ENCODE measurements around the gene ADAD2. TPM values are rescaled to one million over a fixed set of nuclear protein-coding genes. Genes with fewer than 3 reads are reported as not detected.

The ADAD2 gene
- total and polyA plus RNA-seq, 4 donors: 0.14 to 0.44 (median 0.33) TPM; not detected in 1

GRCh38 chr16:84207879-84208278, 16.9 kb downstream of the ADAD2 start (continued):
- TF ChIP-seq GABPA (IDR thresholded peaks at IDR 0.05 in 1 of 2, conservative IDR thresholded peaks at IDR 0.05 in 1 of 2) (no peak), HNF4A (conservative IDR thresholded peaks at IDR 0.05) (no peak)

- TF ChIP-seq RAD21 (IDR thresholded peaks at IDR 0.05) (no peak), HNF4A (conservative IDR thresholded peaks at IDR 0.05) (no peak), REST (IDR thresholded peaks at IDR 0.05) (no peak), YY1 (IDR thresholded peaks at IDR 0.05) (no peak), ZBTB33 (IDR thresholded peaks at IDR 0.05) (no peak), RXRA (IDR thresholded peaks at IDR 0.05) (no peak), FOXA1 (IDR thresholded peaks at IDR 0.05) (no peak), ATF3 (IDR thresholded peaks at IDR 0.05) (no peak), GABPA (IDR thresholded peaks at IDR 0.05 in 1 of 2, conservative IDR thresholded peaks at IDR 0.05 in 1 of 2) (no peak), TAF1 (conservative IDR thresholded peaks at IDR 0.05) (no peak)
- DNase-seq (ENCODE audit: low spot score): no peak
- Histone ChIP-seq H3K4me3 (ENCODE audit: low read depth in 1 of 3, low read length in 3 of 3) (no peak overlapping the region), H3K27me3 (ENCODE audit: control insufficient read depth in 4 of 4, insufficient read depth in 4 of 4, low read length in 3 of 4) (no peaks in the 10 kb centered on the region), H3K9ac (ENCODE audit: low read depth in 1 of 2, low read length in 2 of 2) (no peak overlapping the region), H3K27ac (ENCODE audit: low read depth in 1 of 2, low read length in 2 of 2) (no peak overlapping the region), H3K4me1 (ENCODE audit: control insufficient read depth in 4 of 4, insufficient read depth in 4 of 4, low read length in 3 of 4) (no peaks in the 10 kb centered on the region), H3K36me3 (ENCODE audit: control insufficient read depth in 4 of 4, insufficient read depth in 3 of 4, low read depth in 1 of 4, low read length in 3 of 4) (no peaks in the 10 kb centered on the region), H3K9me3 (ENCODE audit: control insufficient read depth in 4 of 4, low read length in 3 of 4) (no peaks in the 10 kb centered on the region)
- 75% methylated on average over 2 of the region's 2 CpGs for WGBS
These were observed 19.0 kb downstream of the ADAD2 start for GRCh38 chr16:84209989-84210388.

- Histone ChIP-seq H3K4me1 (ENCODE audit: control insufficient read depth in 4 of 4, insufficient read depth in 4 of 4, low read length in 3 of 4) (no peaks in the 10 kb centered on the region), H3K4me3 (ENCODE audit: low read depth in 1 of 3, low read length in 3 of 3) (no peak overlapping the region), H3K27me3 (ENCODE audit: control insufficient read depth in 4 of 4, insufficient read depth in 4 of 4, low read length in 3 of 4) (no peaks in the 10 kb centered on the region), H3K36me3 (ENCODE audit: control insufficient read depth in 4 of 4, insufficient read depth in 3 of 4, low read depth in 1 of 4, low read length in 3 of 4) (no peaks in the 10 kb centered on the region), H3K9me3 (ENCODE audit: control insufficient read depth in 4 of 4, low read length in 3 of 4) (no peaks in the 10 kb centered on the region), H3K9ac (ENCODE audit: low read depth in 1 of 2, low read length in 2 of 2) (no peak overlapping the region), H3K27ac (ENCODE audit: low read depth in 1 of 2, low read length in 2 of 2) (no peak overlapping the region)
- 60% methylated on average over 4 of the region's 4 CpGs for WGBS
- DNase-seq (ENCODE audit: low spot score): no peak
- TF ChIP-seq ATF3 (IDR thresholded peaks at IDR 0.05) (no peak), CTCF (IDR thresholded peaks at IDR 0.05; ENCODE audit: low read depth, low read length, missing input control) (no peak), TAF1 (conservative IDR thresholded peaks at IDR 0.05) (no peak), EGR1 (IDR thresholded peaks at IDR 0.05; ENCODE audit: low read depth in 2 of 2) (no peak), YY1 (IDR thresholded peaks at IDR 0.05) (no peak), HNF4A (conservative IDR thresholded peaks at IDR 0.05) (no peak), NR2F2 (IDR thresholded peaks at IDR 0.05) (no peak), RAD21 (IDR thresholded peaks at IDR 0.05) (no peak), GABPA (IDR thresholded peaks at IDR 0.05 in 1 of 2, conservative IDR thresholded peaks at IDR 0.05 in 1 of 2) (no peak), REST (IDR thresholded peaks at IDR 0.05) (no peak), ZBTB33 (IDR thresholded peaks at IDR 0.05) (no peak), MAX (IDR thresholded peaks at IDR 0.05) (no peak)
These were observed 21.2 kb downstream of the ADAD2 start for GRCh38 chr16:84212154-84212553.

Data from liver (tissue), 9 donors.